Kidney (tissue), 14 donors: ENCODE measurements around the gene LRP2BP. TPM values are rescaled to one million over a fixed set of nuclear protein-coding genes. Genes with fewer than 3 reads are reported as not detected.

Source experiments
- DNase-seq, 5 donors: peaks; one replicate each; pipeline ENCODE4 v3.0.0-alpha.2; 2013 to 2020
- FAIRE-seq: peaks from 2 replicates; lab custom pipeline; 2012; peaks lifted over from hg19 to GRCh38; lab: Jason Lieb, UNC
- H3K27ac ChIP-seq, 2 donors: one replicate each; pipeline ENCODE4 v1.7.0; 2013; ENCODE audit warnings: low read depth in 2 of 2, low read length in 2 of 2, inconsistent platforms in 1 of 2
- H3K27me3 ChIP-seq: one replicate; pipeline ENCODE4 v1.7.1; 2013; ENCODE audit warnings: low read length, inconsistent platforms; ENCODE audit not compliant: control insufficient read depth, insufficient read depth
- H3K36me3 ChIP-seq, 3 donors: one replicate each; pipeline versions ENCODE4 v1.7.0 to v1.7.1; 2013; ENCODE audit warnings: low read length in 3 of 3, control low read depth in 1 of 3, inconsistent platforms in 1 of 3; ENCODE audit not compliant: insufficient read depth in 3 of 3, control insufficient read depth in 2 of 3
- H3K4me1 ChIP-seq, 3 donors: one replicate each; pipeline versions ENCODE4 v1.7.0 to v1.7.1; 2013; ENCODE audit warnings: low read length in 3 of 3, inconsistent platforms in 1 of 3, low read depth in 1 of 3; ENCODE audit not compliant: control insufficient read depth in 2 of 3, insufficient read depth in 2 of 3
- H3K4me3 ChIP-seq, 3 donors: one replicate each; pipeline versions ENCODE4 v1.7.0 to v1.8.1; 2013; ENCODE audit warnings: low read length in 3 of 3, control low read depth in 1 of 3, inconsistent platforms in 1 of 3
- H3K9ac ChIP-seq, 3 donors: one replicate each; pipeline versions ENCODE4 v1.7.0 to v1.7.1; 2013; ENCODE audit warnings: low read length in 3 of 3, control low read depth in 1 of 3, inconsistent platforms in 1 of 3
- H3K9me3 ChIP-seq, 3 donors: one replicate each; pipeline versions ENCODE4 v1.7.0 to v1.7.1; 2013; ENCODE audit warnings: low read length in 3 of 3, control low read depth in 1 of 3, inconsistent platforms in 1 of 3; ENCODE audit not compliant: control insufficient read depth in 2 of 3, insufficient read depth in 1 of 3
- intact Hi-C: fragments of 100-400 bp; cut with DNase I; formaldehyde crosslinking; loops from one replicate; pipeline ENCODE4 v1.11.1; 2022
- polyA plus RNA-seq: library from polyadenylated mRNA; stranded (reverse); fragments of 350-450 nt; fragmentation: Illumina TruSeq; extraction: RNeasy Lipid Tissue Mini Kit (QIAGEN cat#74804); gene quantifications from one replicate; pipeline ENCODE4 v1.2.3, GENCODE V29; 2014; ENCODE audit warnings: low read depth, low replicate concordance; ENCODE audit not compliant: insufficient read depth
- total RNA-seq: library from RNA; stranded (reverse); fragmentation: NEBNext Ultra II Directional; extraction: Animal tissue kit (Norgen Biotek cat#: 25700); gene quantifications from one replicate; pipeline ENCODE4 v1.2.1, GENCODE V29; 2021
- TF ChIP-seq, protein P1 (sequence below): IDR thresholded peaks from 3 replicates; pipeline ENCODE4 v1.5.1; 2012; ENCODE audit warnings: mild to moderate bottlenecking, moderate library complexity, borderline replicate concordance; ENCODE audit not compliant: insufficient read depth; ENCODE audit errors: extremely low read depth
- donor health status: control.
- donor health status: control.
- donor health status: control.
- donor health status: control.
- donor health status: control.
- donor health status: DM: yes; HTN: yes; CAD: no.
- donor health status: Normal renal cell carcinoma (clear cell type).

LRP2BP gene
- total and polyA plus RNA-seq, 2 donors from 2014 or later, result 0.99 to 1.9 TPM

- DNase-seq, result no peak
- TF ChIP-seq, protein P1, sequence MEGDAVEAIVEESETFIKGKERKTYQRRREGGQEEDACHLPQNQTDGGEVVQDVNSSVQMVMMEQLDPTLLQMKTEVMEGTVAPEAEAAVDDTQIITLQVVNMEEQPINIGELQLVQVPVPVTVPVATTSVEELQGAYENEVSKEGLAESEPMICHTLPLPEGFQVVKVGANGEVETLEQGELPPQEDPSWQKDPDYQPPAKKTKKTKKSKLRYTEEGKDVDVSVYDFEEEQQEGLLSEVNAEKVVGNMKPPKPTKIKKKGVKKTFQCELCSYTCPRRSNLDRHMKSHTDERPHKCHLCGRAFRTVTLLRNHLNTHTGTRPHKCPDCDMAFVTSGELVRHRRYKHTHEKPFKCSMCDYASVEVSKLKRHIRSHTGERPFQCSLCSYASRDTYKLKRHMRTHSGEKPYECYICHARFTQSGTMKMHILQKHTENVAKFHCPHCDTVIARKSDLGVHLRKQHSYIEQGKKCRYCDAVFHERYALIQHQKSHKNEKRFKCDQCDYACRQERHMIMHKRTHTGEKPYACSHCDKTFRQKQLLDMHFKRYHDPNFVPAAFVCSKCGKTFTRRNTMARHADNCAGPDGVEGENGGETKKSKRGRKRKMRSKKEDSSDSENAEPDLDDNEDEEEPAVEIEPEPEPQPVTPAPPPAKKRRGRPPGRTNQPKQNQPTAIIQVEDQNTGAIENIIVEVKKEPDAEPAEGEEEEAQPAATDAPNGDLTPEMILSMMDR, result no peak
- intact Hi-C loops, result no loop called here
- H3K36me3 ChIP-seq, result peaks cover 0 to 4% (median 0%) of the 10 kb centered on the region in 3 donors
- no peak for FAIRE-seq
- H3K9me3 ChIP-seq, result no peaks in the 10 kb centered on the region
- no peaks in the 10 kb centered on the region for H3K27me3 ChIP-seq
- no peak overlapping the region for H3K4me3 ChIP-seq
- H3K9ac ChIP-seq, result no peak overlapping the region
- no peak overlapping the region for H3K27ac ChIP-seq
- H3K4me1 ChIP-seq, result no peaks in the 10 kb centered on the region
These were observed 43.0 kb downstream of the LRP2BP start for GRCh38 chr4:185352741-185353140.

GRCh38 chr4:185352202-185352601 is 43.5 kb downstream of the LRP2BP start:
- no peak overlapping the region for H3K9ac ChIP-seq

DNA sequence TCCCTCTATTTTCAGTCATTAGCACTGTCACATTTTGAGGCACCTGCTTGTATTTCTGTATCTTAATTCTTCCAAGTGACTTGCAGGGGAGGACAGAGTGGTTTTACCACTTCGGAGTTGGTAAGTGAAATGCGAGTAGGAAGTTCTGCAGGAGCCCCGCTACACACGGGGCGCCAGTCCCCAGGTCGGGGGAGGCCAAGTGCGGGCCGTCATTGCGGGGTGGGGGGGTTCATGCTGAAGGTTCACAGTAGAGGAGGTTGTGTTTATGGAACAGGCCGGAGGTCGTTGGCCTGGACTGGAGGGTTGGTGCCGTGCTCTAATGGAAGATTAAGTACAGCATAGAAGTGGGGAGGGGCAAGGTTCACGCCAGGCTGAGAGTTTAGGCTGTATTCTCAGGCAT is 44.0 kb downstream of the LRP2BP start:
- DNase-seq (no peak), FAIRE-seq (no peak)
- H3K4me1 ChIP-seq, result no peaks in the 10 kb centered on the region
- no peak overlapping the region for H3K4me3 ChIP-seq
- H3K9ac ChIP-seq, result no peak overlapping the region
- intact Hi-C loops, result no loop called here
- H3K27me3 ChIP-seq, result no peaks in the 10 kb centered on the region
- H3K9me3 ChIP-seq, result no peaks in the 10 kb centered on the region
- TF ChIP-seq, protein P1, result no peak
- H3K36me3 ChIP-seq, result peaks cover 0 to 4% (median 0%) of the 10 kb centered on the region in 3 donors
- H3K27ac ChIP-seq, result no peak overlapping the region

More at GRCh38 chr4:185352202-185352601, 43.5 kb downstream of the LRP2BP start:
- intact Hi-C loops, result no loop called here
- peaks cover 0 to 4% (median 0%) of the 10 kb centered on the region in 3 donors for H3K36me3 ChIP-seq
- no peak overlapping the region for H3K27ac ChIP-seq
- no peaks in the 10 kb centered on the region for H3K4me1 ChIP-seq
- DNase-seq (no peak), FAIRE-seq (no peak)
- TF ChIP-seq, protein P1, result no peak
- H3K9me3 ChIP-seq, result no peaks in the 10 kb centered on the region
- H3K27me3 ChIP-seq, result no peaks in the 10 kb centered on the region
- no peak overlapping the region for H3K4me3 ChIP-seq

GRCh38 chr4:185346975-185347601 is 48.6 kb downstream of the LRP2BP start:
- peaks cover 0 to 5% (median 2%) of the 10 kb centered on the region in 3 donors for H3K36me3 ChIP-seq
- H3K27ac ChIP-seq, result no peak overlapping the region
- intact Hi-C loops, result no loop called here
- FAIRE-seq (no peak), DNase-seq (no peak)
- no peaks in the 10 kb centered on the region for H3K9me3 ChIP-seq
- H3K4me1 ChIP-seq, result peaks cover 0 to 2% (median 0%) of the 10 kb centered on the region in 3 donors
- TF ChIP-seq, protein P1, result no peak
- H3K27me3 ChIP-seq, result no peaks in the 10 kb centered on the region
- no peak overlapping the region for H3K9ac ChIP-seq
- H3K4me3 ChIP-seq, result no peak overlapping the region
